HG02763 (cell line): ENCODE measurements around the gene RNF8.
"Not testable (repeated sequence)": the region's sequence is repeated elsewhere in the genome, so short reads cannot be mapped to it uniquely, and the experiment has no call there.

Experiments used
- ATAC-seq: cut with Tn5 transposase; IDR thresholded peaks from one replicate; pipeline ENCODE4 v1.9.1; 2021; ENCODE audit warnings: mild to moderate bottlenecking, moderate library complexity; ENCODE audit not compliant: unreplicated experiment

Gene RNF8

GRCh38 chr6:37321101-37321500 is 32.7 kb upstream of the RNF8 start:
- no peak for ATAC-seq

- ATAC-seq: no peak
Observed at GRCh38 chr6:37321516-37322415, 32.0 kb upstream of the RNF8 start.

- no peak for ATAC-seq
Observed at GRCh38 chr6:37323580-37323979, 30.2 kb upstream of the RNF8 start.

- ATAC-seq: no peak
Observed at GRCh38 chr6:37324131-37325033, 29.4 kb upstream of the RNF8 start.

GRCh38 chr6:37330345-37330744 is 23.4 kb upstream of the RNF8 start:
- ATAC-seq: not testable (repeated sequence)

- no peak for ATAC-seq
Observed at GRCh38 chr6:37331047-37331446, 22.7 kb upstream of the RNF8 start.

GRCh38 chr6:37332894-37333293 is 20.9 kb upstream of the RNF8 start:
- ATAC-seq: no peak

GRCh38 chr6:37334047-37334446 is 19.7 kb upstream of the RNF8 start:
- ATAC-seq: no peak

GRCh38 chr6:37338317-37338716 is 15.5 kb upstream of the RNF8 start:
- ATAC-seq: not testable (repeated sequence)

GRCh38 chr6:37338745-37339255 is 15.0 kb upstream of the RNF8 start:
- no peak for ATAC-seq

GRCh38 chr6:37339741-37340638 is 13.8 kb upstream of the RNF8 start:
- ATAC-seq: no peak

- ATAC-seq: no peak
Observed at GRCh38 chr6:37340639-37340943, 13.2 kb upstream of the RNF8 start.

GRCh38 chr6:37343248-37343647 is 10.5 kb upstream of the RNF8 start:
- ATAC-seq: no peak

GRCh38 chr6:37344308-37344707 is 9.5 kb upstream of the RNF8 start:
- no peak for ATAC-seq

- ATAC-seq: not testable (repeated sequence)
Observed at GRCh38 chr6:37345804-37346203, 8.0 kb upstream of the RNF8 start.

GRCh38 chr6:37347177-37347576 is 6.6 kb upstream of the RNF8 start:
- ATAC-seq: no peak

- ATAC-seq: no peak
Observed at GRCh38 chr6:37347670-37348111, 6.1 kb upstream of the RNF8 start.

- no peak for ATAC-seq
Observed at GRCh38 chr6:37351027-37351426, 2.8 kb upstream of the RNF8 start.

- ATAC-seq: no peak
Observed at GRCh38 chr6:37352384-37352783, 1.4 kb upstream of the RNF8 start.

GRCh38 chr6:37354526-37355384 is 972 bp downstream of the RNF8 start:
- ATAC-seq: no peak
